ENCODE measurements around the gene CTTNBP2NL.
A peak's percentile ranks its signal among the peaks of the same experiment; 100 is the strongest.
"Not testable (repeated sequence)": the region's sequence is repeated elsewhere in the genome, so short reads cannot be mapped to it uniquely, and the experiment has no call there.

The CTTNBP2NL gene

GRCh38 chr1:112418099-112418892 is 22.3 kb downstream of the CTTNBP2NL start:
- DNase-seq, result peak; percentile 16

GRCh38 chr1:112423207-112423606 is 27.2 kb downstream of the CTTNBP2NL start:
- DNase-seq, result no peak

GRCh38 chr1:112423666-112424065 is 27.7 kb downstream of the CTTNBP2NL start:
- not testable (repeated sequence) for DNase-seq

- no peak for DNase-seq
These were observed 33.7 kb downstream of the CTTNBP2NL start for GRCh38 chr1:112429749-112430148.

GRCh38 chr1:112431038-112431437 is 35.0 kb downstream of the CTTNBP2NL start:
- DNase-seq, result no peak

GRCh38 chr1:112435448-112435847 is 39.4 kb downstream of the CTTNBP2NL start:
- DNase-seq, result no peak

GRCh38 chr1:112436384-112437156 is 40.6 kb downstream of the CTTNBP2NL start:
- DNase-seq, result no peak

- DNase-seq, result not testable (repeated sequence)
These were observed 42.1 kb downstream of the CTTNBP2NL start for GRCh38 chr1:112438156-112438555.

- DNase-seq, result no peak
These were observed 43.6 kb downstream of the CTTNBP2NL start for GRCh38 chr1:112439592-112439991.

- no peak for DNase-seq
These were observed 44.6 kb downstream of the CTTNBP2NL start for GRCh38 chr1:112440574-112440973.

GRCh38 chr1:112444269-112444668 is 48.3 kb downstream of the CTTNBP2NL start:
- DNase-seq, result no peak

- DNase-seq, result no peak
These were observed 49.6 kb downstream of the CTTNBP2NL start for GRCh38 chr1:112445596-112445995.

GRCh38 chr1:112446411-112446810 is 50.4 kb downstream of the CTTNBP2NL start:
- no peak for DNase-seq

GRCh38 chr1:112448904-112449629 is 53.1 kb downstream of the CTTNBP2NL start:
- no peak for DNase-seq

GRCh38 chr1:112449630-112449983 is 53.6 kb downstream of the CTTNBP2NL start:
- DNase-seq, result no peak

GRCh38 chr1:112450773-112451172 is 54.8 kb downstream of the CTTNBP2NL start:
- no peak for DNase-seq

GRCh38 chr1:112451301-112451700 is 55.3 kb downstream of the CTTNBP2NL start:
- DNase-seq, result not testable (repeated sequence)

GRCh38 chr1:112453876-112454275 is 57.9 kb downstream of the CTTNBP2NL start:
- no peak for DNase-seq

GRCh38 chr1:112454316-112454715 is 58.3 kb downstream of the CTTNBP2NL start:
- DNase-seq, result no peak

- no peak for DNase-seq
These were observed 61.2 kb downstream of the CTTNBP2NL start for GRCh38 chr1:112457241-112457640.

- DNase-seq, result no peak
These were observed 61.9 kb downstream of the CTTNBP2NL start for GRCh38 chr1:112457955-112458354.

- DNase-seq, result no peak
These were observed 62.7 kb downstream of the CTTNBP2NL start for GRCh38 chr1:112458756-112459155.

- no peak for DNase-seq
These were observed 64.6 kb downstream of the CTTNBP2NL start for GRCh38 chr1:112460615-112461014.
